ENCODE measurements around the gene JMJD4.

JMJD4 gene

DNA sequence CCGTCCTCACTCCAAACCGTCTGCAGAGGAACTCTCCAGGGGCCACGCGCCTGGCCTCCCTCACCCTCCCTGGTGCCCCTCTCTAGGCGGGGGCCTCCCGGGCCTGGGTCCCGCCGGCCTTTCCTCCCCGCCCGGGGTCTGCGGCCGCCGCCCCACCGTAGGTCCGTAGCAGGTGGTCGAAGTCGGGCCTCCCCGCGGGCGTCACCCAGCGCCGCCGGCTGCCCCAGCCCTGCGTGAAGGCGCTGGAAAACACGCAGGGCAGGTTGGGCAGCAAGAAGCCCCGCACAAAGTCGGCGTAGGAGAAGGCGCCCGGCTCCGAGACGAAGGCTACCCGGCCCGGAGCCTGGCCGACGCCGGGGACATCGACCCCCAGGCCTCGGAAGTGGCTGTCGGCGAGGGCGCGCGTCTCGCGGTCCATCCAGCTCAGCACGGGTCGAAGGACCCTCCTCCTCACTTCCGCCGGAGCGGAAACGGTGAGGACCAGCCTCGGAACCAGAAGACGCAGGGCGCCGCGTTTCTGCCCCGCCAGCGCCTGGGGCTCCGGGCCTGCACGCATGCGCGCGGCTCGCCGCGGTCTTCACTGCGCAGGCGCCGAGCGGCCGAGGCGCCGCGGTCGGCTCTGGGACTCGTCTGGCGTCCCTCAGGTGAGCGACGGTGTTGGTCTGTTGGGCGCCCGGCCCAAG, at the start of gene JMJD4, which contains the start of gene SNAP47:
Gene JMJD4 (minus strand): TSS at position 447 of the 683 bp plus-strand sequence. CDS start 29 bp downstream, at position 418.
Gene SNAP47 (plus strand): TSS at position 580 of the 683 bp plus-strand sequence. CDS start 12,302 bp downstream, outside the sequence.
- peak; percentile 40 for DNase-seq

DNA sequence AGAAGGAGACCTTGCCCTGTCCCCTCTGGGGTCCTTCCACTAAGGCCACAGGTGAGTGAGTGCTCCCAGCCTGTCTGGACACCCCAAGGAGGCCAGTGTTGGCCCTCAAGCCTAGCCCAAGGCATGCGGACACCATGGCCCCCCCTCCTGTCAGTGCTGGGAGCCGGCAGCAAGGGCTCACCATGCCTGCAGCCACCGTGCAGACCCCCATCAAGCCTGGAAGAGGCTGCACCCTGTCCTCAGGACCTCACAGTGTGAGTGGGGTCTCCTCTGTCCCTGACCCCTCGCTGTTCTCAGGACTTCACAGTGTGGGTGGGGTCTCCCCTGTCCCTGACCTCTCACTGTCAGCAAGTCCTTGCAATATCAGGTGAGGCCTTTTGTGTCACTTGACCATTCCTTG, 47.1 kb upstream of the JMJD4 start:
- no peak for DNase-seq

DNA sequence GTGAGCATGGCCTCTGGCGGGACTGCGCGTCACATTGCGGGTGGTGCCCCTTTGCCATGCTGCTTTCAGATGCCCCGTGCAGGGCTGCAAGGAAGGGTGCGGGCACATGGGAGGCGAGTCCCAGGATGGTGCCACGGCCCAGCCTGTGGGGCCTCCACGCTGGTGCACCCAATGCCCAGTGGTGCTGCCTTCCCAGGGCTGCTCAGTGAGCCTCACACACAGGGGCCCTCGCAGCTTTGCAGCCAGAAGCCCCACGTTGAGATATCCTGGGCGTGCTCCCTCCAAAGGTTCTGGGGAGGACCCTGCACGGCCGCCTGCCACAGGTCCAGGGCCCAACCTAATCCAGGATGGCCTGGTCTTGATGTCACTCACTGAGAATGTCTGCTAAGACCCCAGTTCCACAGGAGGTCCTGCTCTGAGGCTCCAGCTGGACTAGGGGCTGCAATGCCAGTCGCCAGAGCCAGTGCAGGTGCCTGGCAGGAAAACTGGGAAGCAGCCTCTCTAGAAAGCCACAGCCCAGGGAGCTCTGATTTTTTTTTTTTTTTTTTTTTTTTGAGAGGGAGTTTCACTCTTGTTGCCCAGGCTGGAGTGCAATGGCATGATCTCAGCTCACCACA, 46.3 kb upstream of the JMJD4 start:
- no peak for DNase-seq

DNA sequence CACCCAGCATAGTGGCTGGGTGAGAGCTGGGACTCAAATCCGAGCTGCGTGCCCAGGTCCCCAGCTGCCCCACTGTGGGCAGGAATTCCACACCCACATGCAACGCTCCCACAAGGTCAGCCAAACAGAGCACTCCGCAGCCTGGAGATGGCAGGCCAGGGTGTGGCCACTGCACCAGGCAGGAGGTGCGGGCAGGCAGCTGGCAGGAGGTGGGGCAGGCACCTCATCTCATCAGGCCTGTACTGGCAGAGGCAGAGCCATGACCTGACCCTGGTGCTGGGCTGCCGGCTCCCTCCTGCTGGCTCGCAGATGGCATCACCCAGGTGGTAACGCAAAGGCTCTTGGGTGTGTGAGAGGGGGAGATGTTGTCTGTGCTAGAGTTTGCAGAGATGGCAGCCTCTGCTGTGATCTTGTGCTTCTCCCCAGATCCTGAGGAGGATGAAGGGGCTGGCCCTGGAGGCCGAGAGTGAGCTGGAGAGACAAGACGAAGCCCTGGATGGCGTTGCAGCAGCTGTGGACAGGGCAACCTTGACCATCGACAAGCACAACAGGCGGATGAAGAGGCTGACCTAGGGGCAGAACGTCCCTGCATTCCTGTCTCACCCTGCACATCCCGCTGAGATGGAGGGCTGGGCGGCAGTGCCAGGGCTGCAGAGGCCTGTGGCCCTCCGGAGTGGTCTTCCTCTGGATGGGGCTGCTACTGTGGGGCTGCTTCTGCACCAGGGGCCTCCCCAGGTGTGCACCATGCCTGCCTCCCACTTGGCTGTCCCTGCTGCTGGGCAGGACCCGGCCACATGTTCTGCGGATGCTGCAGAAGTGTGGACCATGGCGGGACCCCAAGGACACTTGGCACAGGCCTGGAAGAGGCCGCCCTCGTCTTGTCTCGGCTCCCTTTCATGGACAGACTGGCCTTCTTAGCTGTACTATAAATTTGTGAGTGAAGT, 45.3 kb upstream of the JMJD4 start:
- no peak for DNase-seq

DNA sequence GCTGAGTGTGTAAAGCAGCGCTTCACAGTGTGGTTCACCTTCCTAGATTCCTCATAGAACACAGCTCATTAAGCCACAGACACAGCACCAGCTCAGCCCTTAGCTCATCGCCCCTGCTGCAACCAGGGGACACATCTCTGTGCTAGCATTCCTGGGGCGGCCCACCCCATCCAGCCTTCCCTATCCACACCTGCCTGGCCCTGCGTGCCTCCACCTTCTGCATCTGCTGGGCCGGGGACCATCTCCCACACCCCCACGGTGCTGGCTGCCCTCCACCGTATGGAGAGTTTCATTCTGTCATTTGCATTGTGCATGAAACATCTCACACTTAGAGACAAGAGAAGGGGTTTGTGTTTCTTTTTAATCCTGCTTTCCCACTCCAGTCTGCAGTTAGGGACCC, 44.6 kb upstream of the JMJD4 start:
- DNase-seq, result no peak

- no peak for DNase-seq
These were observed 43.9 kb upstream of the JMJD4 start for GRCh38 chr1:227779021-227779441.

- no peak for DNase-seq
These were observed 43.4 kb upstream of the JMJD4 start for GRCh38 chr1:227778401-227778947.

GRCh38 chr1:227777646-227778045, 42.5 kb upstream of the JMJD4 start:
- no peak for DNase-seq

DNA sequence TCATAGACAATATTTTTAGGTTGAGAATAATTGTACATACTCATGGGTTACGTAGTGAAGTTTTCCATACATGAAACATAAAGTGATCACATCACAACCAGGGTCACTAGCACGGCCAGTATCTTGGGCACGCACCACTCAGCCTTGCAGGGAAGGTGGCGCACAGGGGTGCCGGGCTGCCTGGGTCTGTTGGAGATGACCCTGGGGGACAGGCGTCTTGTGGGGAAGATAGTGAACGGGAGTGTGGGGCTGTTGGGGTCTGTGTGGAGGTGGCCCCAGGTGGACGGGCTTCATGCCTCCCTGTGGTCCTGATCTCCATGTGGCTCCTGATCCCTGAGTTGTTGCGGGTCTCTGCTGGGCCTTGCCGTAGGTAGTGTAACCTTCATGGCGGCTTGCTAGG, 42.1 kb upstream of the JMJD4 start:
- DNase-seq, result no peak

DNA sequence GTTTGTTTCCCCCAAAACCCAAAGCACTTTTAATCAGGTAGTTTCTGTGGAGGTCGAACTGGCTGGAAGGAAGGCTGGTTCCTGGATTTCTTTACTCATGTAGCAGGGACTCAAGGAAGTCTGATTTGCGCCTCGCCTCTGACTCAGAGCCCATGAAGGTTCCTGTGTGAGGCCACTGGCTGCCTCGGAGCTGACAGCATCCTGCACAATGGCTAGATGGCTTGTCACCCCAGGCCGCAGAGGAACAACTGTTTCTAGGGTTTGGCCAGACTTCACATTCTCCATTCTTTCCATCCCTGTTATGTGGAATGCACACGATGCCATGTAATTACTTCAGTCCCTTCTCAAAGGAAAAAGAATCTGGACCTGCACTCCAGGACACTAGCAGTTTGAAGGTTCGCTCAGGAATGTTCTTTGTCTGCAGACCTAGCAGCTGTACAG, 41.2 kb upstream of the JMJD4 start:
- no peak for DNase-seq

GRCh38 chr1:227775841-227776240, 40.7 kb upstream of the JMJD4 start:
- no peak for DNase-seq

DNA sequence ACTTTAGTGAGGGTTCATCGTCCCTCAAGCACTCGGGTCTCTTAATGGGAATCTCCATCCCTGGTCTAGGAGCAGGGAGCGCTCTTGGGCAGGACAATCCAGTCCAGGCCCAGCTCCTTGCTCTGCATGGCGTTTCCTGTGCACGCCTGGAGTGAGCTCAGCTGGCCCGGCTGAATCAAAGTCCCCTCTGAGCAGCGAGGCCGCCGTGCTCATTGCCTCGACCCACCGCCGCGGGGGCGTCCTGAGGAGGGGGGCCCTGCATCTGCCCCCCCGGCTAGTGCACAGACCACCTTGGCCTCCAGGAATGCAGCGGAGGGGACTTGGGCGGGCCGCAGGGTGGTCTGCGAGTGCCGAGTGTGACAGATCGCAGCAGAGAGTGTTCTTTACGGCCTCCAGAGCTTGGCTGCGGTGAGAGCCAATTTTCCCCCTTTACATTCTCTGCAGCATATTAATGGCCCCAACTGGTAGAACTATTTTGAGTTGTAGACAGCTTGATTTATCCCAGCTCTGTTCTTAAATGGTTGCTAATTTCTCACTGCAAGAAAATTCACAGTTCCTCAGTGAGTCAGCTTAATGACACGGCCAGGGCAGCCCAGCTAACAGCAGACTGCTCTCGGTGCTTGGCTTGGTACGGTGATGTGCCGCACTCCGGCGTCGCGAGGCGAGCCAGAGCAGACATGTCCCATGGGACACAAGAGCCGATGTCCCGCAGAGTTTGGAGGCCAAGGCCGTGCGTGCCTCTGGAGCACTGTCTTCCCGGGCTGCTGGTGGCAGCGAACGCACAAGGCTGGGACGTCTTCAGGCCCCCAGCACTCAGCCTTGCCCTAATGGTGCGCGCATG, 39.9 kb upstream of the JMJD4 start:
- DNase-seq, result no peak

GRCh38 chr1:227774051-227774731, 39.1 kb upstream of the JMJD4 start:
- DNase-seq, result no peak

DNA sequence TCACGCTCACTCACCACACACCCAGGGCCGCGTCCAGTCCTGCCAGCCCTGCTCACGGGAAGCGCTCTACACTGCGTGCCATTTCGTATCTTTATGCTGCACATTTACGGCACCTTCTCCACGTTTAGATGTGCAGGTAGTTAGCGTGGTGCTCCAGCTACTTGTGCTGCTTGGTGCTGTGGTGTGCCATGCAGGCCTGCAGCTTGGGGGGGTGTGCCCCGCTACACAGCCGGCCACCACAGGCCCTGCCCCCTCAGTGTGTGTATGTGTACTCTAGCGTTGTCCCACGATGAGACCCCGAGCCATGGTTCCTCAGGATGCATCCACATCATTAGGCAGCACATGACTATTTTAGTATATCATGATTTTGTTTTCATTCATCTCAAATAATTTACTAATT, 38.5 kb upstream of the JMJD4 start:
- DNase-seq, result no peak

DNA sequence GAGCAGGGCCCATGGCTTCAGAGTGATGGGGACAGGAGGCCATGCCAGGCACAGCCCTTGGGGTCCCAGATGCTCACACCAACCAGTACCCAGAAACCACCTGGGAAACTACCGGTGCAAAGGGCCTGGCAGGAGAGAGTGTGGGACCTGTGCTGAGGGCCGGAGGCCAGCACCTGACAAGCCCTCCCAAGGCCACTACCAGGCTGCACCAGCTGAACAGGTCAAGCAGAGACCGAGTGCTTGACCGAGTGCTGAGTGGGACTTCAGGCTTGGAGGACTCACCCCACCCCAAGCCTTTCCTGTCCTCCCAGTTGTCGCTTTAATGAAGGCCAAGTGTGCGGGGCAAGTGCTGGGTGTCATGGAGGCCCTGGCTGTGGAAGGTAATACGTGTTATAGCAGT, 36.7 kb upstream of the JMJD4 start:
- no peak for DNase-seq

DNA sequence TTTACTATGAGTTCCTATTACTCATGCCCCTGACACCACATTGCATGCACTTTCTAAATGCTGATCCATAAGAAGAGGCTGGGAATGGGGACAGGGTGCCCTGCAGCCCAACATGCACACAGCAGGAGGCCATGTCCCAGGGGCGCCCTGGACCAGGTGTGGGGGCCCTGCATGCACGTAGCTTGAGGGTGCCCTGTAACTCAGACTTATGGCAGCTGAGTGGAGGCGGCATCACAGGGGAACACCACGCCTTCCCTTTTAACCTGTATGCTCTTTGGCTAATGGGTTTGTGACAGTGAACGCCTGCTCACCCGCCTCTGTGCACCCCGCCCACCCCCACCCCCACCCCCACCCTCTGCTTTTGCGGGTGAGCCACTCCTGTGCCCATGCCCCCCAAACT, 36.2 kb upstream of the JMJD4 start:
- no peak for DNase-seq

GRCh38 chr1:227770812-227771211, 35.7 kb upstream of the JMJD4 start:
- DNase-seq, result no peak

GRCh38 chr1:227769936-227770494, 34.9 kb upstream of the JMJD4 start:
- no peak for DNase-seq

GRCh38 chr1:227769047-227769935, 34.2 kb upstream of the JMJD4 start:
- DNase-seq, result no peak

GRCh38 chr1:227768640-227769039, 33.5 kb upstream of the JMJD4 start:
- no peak for DNase-seq
